ENCODE measurements around the gene NRXN2. TPM values are rescaled to one million over a fixed set of nuclear protein-coding genes. Genes with fewer than 3 reads are reported as not detected.

NRXN2 gene
- total and polyA plus RNA-seq, 9 donors = 11.8 to 41.8 (median 30.5) TPM

Other genes starting within 250 kb of the NRXN2 start
- 0.04 TPM for gene SLC22A11, start 167.3 kb downstream of the NRXN2 start, total RNA-seq
- under 1 TPM in 3 of 8 donors, not detected in 5; 0.07 to 0.21 (median 0.14) TPM for gene SLC22A11, start 167.3 kb downstream of the NRXN2 start, polyA plus RNA-seq (ENCODE audit: insufficient read depth in 1 of 8, insufficient read length in 8 of 8, low replicate concordance in 1 of 8)
- not detected for gene SLC22A12, start 132.0 kb downstream of the NRXN2 start, total RNA-seq
- gene SLC22A12, start 132.0 kb downstream of the NRXN2 start, polyA plus RNA-seq (ENCODE audit: insufficient read depth in 1 of 8, insufficient read length in 8 of 8, low replicate concordance in 1 of 8) = not detected
- 19.8 TPM for gene RASGRP2, start 20.9 kb upstream of the NRXN2 start, total RNA-seq
- 10 to 100 TPM; 15.4 to 45.9 (median 35.8) TPM for gene RASGRP2, start 20.9 kb upstream of the NRXN2 start, polyA plus RNA-seq (ENCODE audit: insufficient read depth in 1 of 8, insufficient read length in 8 of 8, low replicate concordance in 1 of 8)
- 165 TPM for gene PYGM, start 36.8 kb upstream of the NRXN2 start, total RNA-seq
- 100 to 1,000 TPM in 6 of 8 donors, 10 to 100 TPM in 2; 60.3 to 328 (median 186) TPM for gene PYGM, start 36.8 kb upstream of the NRXN2 start, polyA plus RNA-seq (ENCODE audit: insufficient read depth in 1 of 8, insufficient read length in 8 of 8, low replicate concordance in 1 of 8)
- gene SF1, start 55.3 kb upstream of the NRXN2 start, total RNA-seq = 62.3 TPM
- 100 to 1,000 TPM; 178 to 267 (median 210) TPM for gene SF1, start 55.3 kb upstream of the NRXN2 start, polyA plus RNA-seq (ENCODE audit: insufficient read depth in 1 of 8, insufficient read length in 8 of 8, low replicate concordance in 1 of 8)
- gene MAP4K2, start 80.0 kb upstream of the NRXN2 start, total RNA-seq = 7.4 TPM
- gene MAP4K2, start 80.0 kb upstream of the NRXN2 start, polyA plus RNA-seq (ENCODE audit: insufficient read depth in 1 of 8, insufficient read length in 8 of 8, low replicate concordance in 1 of 8) = 10 to 100 TPM in 7 of 8 donors, 1 to 10 TPM in 1; 9.9 to 15.5 (median 12.6) TPM
- gene MEN1, start 87.4 kb upstream of the NRXN2 start, total RNA-seq = 7.5 TPM
- gene MEN1, start 87.4 kb upstream of the NRXN2 start, polyA plus RNA-seq (ENCODE audit: insufficient read depth in 1 of 8, insufficient read length in 8 of 8, low replicate concordance in 1 of 8) = 10 to 100 TPM; 19.2 to 28.1 (median 23.2) TPM
- gene CDC42BPG, start 121.5 kb upstream of the NRXN2 start, total RNA-seq = 0.35 TPM
- gene CDC42BPG, start 121.5 kb upstream of the NRXN2 start, polyA plus RNA-seq (ENCODE audit: insufficient read depth in 1 of 8, insufficient read length in 8 of 8, low replicate concordance in 1 of 8) = 1 to 10 TPM in 3 of 8 donors, under 1 TPM in 5; 0.56 to 2.3 (median 0.96) TPM
- gene EHD1, start 155.4 kb upstream of the NRXN2 start, total RNA-seq = 46.1 TPM
- 100 to 1,000 TPM in 4 of 8 donors, 10 to 100 TPM in 4; 86.2 to 117 (median 96.7) TPM for gene EHD1, start 155.4 kb upstream of the NRXN2 start, polyA plus RNA-seq (ENCODE audit: insufficient read depth in 1 of 8, insufficient read length in 8 of 8, low replicate concordance in 1 of 8)
- gene ATG2A, start 194.0 kb upstream of the NRXN2 start, total RNA-seq = 7.5 TPM
- 10 to 100 TPM in 7 of 8 donors, 1 to 10 TPM in 1; 10.0 to 16.0 (median 13.0) TPM for gene ATG2A, start 194.0 kb upstream of the NRXN2 start, polyA plus RNA-seq (ENCODE audit: insufficient read depth in 1 of 8, insufficient read length in 8 of 8, low replicate concordance in 1 of 8)
- 5.6 TPM for gene PPP2R5B, start 201.5 kb upstream of the NRXN2 start, total RNA-seq
- 10 to 100 TPM; 10.0 to 16.9 (median 12.1) TPM for gene PPP2R5B, start 201.5 kb upstream of the NRXN2 start, polyA plus RNA-seq (ENCODE audit: insufficient read depth in 1 of 8, insufficient read length in 8 of 8, low replicate concordance in 1 of 8)
- gene GPHA2, start 212.7 kb upstream of the NRXN2 start, total RNA-seq = not detected
- gene GPHA2, start 212.7 kb upstream of the NRXN2 start, polyA plus RNA-seq (ENCODE audit: insufficient read depth in 1 of 8, insufficient read length in 8 of 8, low replicate concordance in 1 of 8) = under 1 TPM in 4 of 8 donors, not detected in 4; 0.15 to 0.53 (median 0.24) TPM
- gene MAJIN, start 248.9 kb upstream of the NRXN2 start, total RNA-seq = not detected
- not detected for gene MAJIN, start 248.9 kb upstream of the NRXN2 start, polyA plus RNA-seq (ENCODE audit: insufficient read depth in 1 of 8, insufficient read length in 8 of 8, low replicate concordance in 1 of 8)

All from muscle of leg (tissue), 9 donors.